Measurements from ENCODE around the gene PLCB3. TPM values are rescaled to one million over a fixed set of nuclear protein-coding genes. Genes with fewer than 3 reads are reported as not detected.

Gene PLCB3
- total and polyA plus RNA-seq, 10 of the 15 experiments (the other 5 are each of a cell fraction or from before 2014, with no cell fraction given): 0.03 to 10.3 (median 3.3) TPM

GRCh38 chr11:64258946-64259532, 7.7 kb downstream of the PLCB3 start:
- FAIRE-seq (no peak), ATAC-seq (no peak), DNase-seq (ENCODE audit: low read depth, low spot score) (no peak)
- WGBS (ENCODE audit: insufficient coverage, insufficient replicate concordance, low lambda C conversion rate, missing lambda C conversion rate): 93% methylated on average over 27 of the region's 32 CpGs
- ChIA-PET CTCF (no interaction called here), POLR2A (interaction anchor here (0.8 to 1.9 kb wide), 2 partner anchors 8 to 14 kb away, joined by 4 to 7 read pairs; no protein-coding TSS in a partner anchor), SMC1A (ENCODE audit: uncharacterized antibody, unreplicated experiment) (interaction anchor here (0.5 to 1.2 kb wide), 2 partner anchors 36 to 54 kb away, joined by 3 to 4 read pairs; no protein-coding TSS in a partner anchor), RAD21 (ENCODE audit: unreplicated experiment) (no interaction called here)
- in situ Hi-C loops (cut with MboI) (no loop called here), intact Hi-C loops (cut with micrococcal nuclease; ENCODE audit: unreplicated experiment) (no loop called here)
- no peaks in the 10 kb centered on the region for H3K79me2 ChIP-seq (ENCODE audit: control insufficient read depth, insufficient read depth, low read length)
- H3K4me2 ChIP-seq (ENCODE audit: control insufficient read depth, insufficient read depth): no peak overlapping the region
- no peak overlapping the region for H3K4me3 ChIP-seq
- H3K9me3 ChIP-seq (replicated peaks; ENCODE audit: control insufficient read depth, insufficient read depth, low read length): no peaks in the 10 kb centered on the region
- H3K4me1 ChIP-seq (ENCODE audit: control insufficient read depth, insufficient read depth, low read length): peaks cover 11% of the 10 kb centered on the region
- no peak overlapping the region for H2AFZ ChIP-seq (ENCODE audit: control insufficient read depth, low read depth, low read length)
- H3K36me3 ChIP-seq (ENCODE audit: control insufficient read depth in 2 of 2, insufficient read depth in 2 of 2, low read length in 1 of 2): peaks cover 0 to 5% of the 10 kb centered on the region in 2 experiments; a peak in 2 of 4 replicates
- H4K20me1 ChIP-seq (ENCODE audit: control insufficient read depth, insufficient read depth): no peaks in the 10 kb centered on the region
- TF ChIP-seq SUPT20H (IDR thresholded peaks at IDR 0.05; ENCODE audit: borderline replicate concordance, control insufficient read depth, low read depth, low read length) (no peak), CREB1 (IDR thresholded peaks at IDR 0.05; ENCODE audit: low read depth) (no peak), TBL1XR1 (IDR thresholded peaks at IDR 0.05; ENCODE audit: low read depth, low read length) (no peak), NR2F1 (conservative IDR thresholded peaks at IDR 0.05) (no peak), SPI1 (IDR thresholded peaks at IDR 0.05; ENCODE audit: borderline replicate concordance, insufficient read depth, low read depth, low read length) (no peak), NRF1 (conservative IDR thresholded peaks at IDR 0.05; ENCODE audit: low read depth, low read length) (no peak), E2F4 (IDR thresholded peaks at IDR 0.05; ENCODE audit: low read depth, low read length) (no peak), FOXM1 (IDR thresholded peaks at IDR 0.05; ENCODE audit: low read depth, low read length) (no peak), RELA (IDR thresholded peaks at IDR 0.05; ENCODE audit: borderline replicate concordance, partially characterized antibody) (no peak), RAD21 (IDR thresholded peaks at IDR 0.05; ENCODE audit: insufficient read depth, low read depth, low read length) (no peak), CEBPZ (IDR thresholded peaks at IDR 0.05; ENCODE audit: low read depth, low read length) (no peak), ESRRA (IDR thresholded peaks at IDR 0.05; ENCODE audit: low read length) (no peak), HDGF (IDR thresholded peaks at IDR 0.05) (no peak), EZH2 (IDR thresholded peaks at IDR 0.05; ENCODE audit: borderline replicate concordance, control insufficient read depth, low read depth, low read length) (no peak), ZNF217 (IDR thresholded peaks at IDR 0.05) (no peak), POLR2A (IDR thresholded peaks at IDR 0.05; ENCODE audit: low read depth, low read length) (no peak), ATF2 (IDR thresholded peaks at IDR 0.05; ENCODE audit: low read length) (no peak), MAX (IDR thresholded peaks at IDR 0.05; ENCODE audit: low read depth, low read length) (no peak), MEF2A (IDR thresholded peaks at IDR 0.05; ENCODE audit: insufficient read depth, low read depth, low read length) (no peak)
- no peaks in the 10 kb centered on the region for H3K27me3 ChIP-seq (replicated peaks in 1 of 2; ENCODE audit: control insufficient read depth in 2 of 2, insufficient read depth in 2 of 2, low read length in 1 of 2)
- no TSS peak for BruUV-seq (replicated peaks)
- H3K27ac ChIP-seq (ENCODE audit: control insufficient read depth, insufficient read depth): 0 out of 2 replicates have a peak overlapping the region, but pooled peaks have one; percentile 17
- no peak overlapping the region for H3K9ac ChIP-seq (ENCODE audit: control insufficient read depth, insufficient read depth, low read length)
